Globus pallidus (tissue), 1 donor: ENCODE measurements around the gene PRUNE1.

Experiments used
- DNase-seq: peaks from one replicate; pipeline ENCODE4 v3.0.0-alpha.2; 2015; ENCODE audit warnings: low spot score

PRUNE1 gene

GRCh38 chr1:151005729-151006319 is 2.4 kb upstream of the PRUNE1 start:
- DNase-seq: peak; percentile 48

- peak; percentile 96 for DNase-seq
Measured at GRCh38 chr1:151006327-151007052, 1.8 kb upstream of the PRUNE1 start, which contains the start of gene MINDY1. MINDY1 (minus strand) TSS chr1:151006902; CDS start chr1:151002617, 4,285 bp downstream.

GRCh38 chr1:151007853-151008243 is 401 bp upstream of the PRUNE1 start:
- no peak for DNase-seq

GRCh38 chr1:151009206-151009587 is 948 bp downstream of the PRUNE1 start:
- no peak for DNase-seq

DNA sequence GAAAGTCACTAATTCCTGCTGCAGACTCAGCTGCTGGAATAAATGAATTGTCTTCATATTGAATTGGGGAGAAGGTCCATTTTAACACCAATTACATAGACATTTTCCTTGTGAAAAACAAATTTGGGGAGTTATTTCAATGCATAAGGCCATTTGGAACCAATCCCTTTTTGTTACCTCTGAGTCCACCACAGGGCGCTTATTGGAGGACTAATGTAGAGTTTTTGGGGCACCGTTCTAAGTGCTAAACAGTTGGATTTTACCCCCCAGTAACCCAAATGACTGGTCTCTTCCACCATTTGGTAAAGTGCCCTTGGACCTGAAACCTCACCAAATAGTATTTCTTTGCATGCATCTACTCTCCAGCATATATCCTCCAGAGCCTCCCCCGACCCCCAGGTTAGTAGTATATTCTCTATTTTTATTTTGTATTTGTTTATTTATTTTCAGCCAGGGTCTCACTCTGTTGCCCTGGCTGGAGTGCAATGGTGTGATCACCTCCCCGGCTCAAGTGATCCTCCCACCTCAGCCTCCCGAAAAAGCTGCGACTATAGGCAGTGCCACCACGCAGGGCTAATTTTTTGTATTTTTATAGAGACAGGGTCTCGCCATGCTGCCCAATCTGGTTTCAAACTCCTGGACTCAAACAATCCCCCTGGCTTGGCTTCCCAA is 1.6 kb downstream of the PRUNE1 start:
- DNase-seq: no peak

DNA sequence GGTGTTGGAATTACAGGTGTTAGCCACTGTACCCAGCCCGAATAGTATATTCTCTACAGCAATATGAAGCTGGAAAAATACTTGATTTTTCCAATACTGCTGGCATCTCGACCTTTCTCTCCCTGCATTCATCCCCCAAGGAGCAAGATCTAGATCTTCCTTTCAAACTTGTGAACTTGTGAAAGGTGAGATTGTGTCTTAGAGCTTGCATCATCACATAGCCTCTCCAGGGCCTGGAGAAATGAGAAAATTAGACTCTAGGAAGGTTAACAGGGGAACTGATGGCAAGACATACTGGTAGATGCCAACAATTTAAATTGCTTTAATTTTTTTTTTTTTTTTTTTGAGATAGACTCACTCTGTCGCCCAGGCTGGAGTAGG is 2.1 kb downstream of the PRUNE1 start:
- no peak for DNase-seq

DNA sequence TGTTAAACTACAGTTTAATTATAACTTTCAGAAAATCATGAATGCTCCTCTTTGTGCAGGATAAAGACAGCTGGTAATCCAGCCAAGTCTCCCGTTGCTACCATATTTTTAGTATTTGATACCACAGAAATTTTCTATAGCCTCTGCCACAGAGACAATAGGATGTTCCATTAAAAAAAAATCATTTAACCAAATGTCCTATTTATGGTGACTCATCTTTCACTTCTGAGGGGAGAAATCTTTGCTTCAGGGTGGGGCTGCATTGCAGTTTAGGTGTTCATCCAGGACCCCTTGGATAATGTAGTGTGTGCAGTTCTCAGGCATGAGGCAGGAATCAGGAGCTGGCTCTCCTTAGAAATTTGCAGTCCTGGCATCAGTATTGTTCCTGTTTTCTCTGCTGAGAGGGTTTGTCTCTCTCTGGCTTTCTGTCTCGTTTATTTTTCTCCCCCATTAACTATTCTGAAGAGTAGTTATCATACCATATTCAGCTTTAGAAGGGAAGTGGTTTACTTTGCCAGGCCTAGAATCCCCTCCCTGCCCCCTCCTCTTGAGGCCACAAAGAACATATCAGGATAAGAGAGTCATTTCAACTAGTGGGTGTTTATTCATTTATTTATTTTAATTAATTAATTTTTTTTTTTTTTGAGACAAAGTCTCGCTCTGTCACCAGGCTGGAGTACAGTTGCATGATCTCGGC is 3.1 kb downstream of the PRUNE1 start:
- no peak for DNase-seq

DNA sequence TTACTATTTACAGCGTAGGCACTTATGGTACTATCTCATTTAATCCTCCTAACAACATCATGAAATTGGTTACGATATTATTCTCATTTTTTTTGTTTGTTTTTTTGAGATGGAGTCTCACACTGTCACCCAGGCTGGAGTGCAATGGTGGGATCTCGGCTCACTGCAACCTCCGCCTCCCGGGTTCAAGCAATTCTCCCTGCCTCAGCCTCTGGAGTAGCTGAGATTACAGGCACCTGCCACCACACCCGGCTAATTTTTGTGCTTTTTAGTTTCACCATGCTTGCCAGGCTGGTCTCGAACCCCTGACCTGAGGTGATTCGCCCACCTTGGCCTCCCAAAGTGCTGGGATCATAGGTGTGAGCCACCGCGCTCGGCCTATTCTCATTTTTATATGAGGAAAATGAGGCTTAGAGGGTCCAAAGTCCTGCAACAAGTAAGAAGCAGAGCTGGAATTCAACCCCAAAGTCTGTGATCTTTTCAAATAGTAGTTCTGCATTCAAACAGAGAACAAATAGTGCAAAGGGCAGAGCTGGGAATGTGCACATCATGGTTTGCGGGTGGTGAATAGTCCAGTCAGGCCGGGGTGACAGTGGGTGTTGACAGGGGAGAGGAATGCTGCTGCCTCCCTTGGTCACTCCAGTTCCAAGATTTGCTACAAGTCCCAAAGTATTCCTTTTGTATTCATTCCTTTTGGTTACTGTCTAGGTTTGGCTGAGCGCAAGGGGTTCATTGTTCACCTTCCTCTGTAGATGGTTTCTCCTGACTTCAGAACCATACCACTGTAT is 4.6 kb downstream of the PRUNE1 start:
- no peak for DNase-seq

DNA sequence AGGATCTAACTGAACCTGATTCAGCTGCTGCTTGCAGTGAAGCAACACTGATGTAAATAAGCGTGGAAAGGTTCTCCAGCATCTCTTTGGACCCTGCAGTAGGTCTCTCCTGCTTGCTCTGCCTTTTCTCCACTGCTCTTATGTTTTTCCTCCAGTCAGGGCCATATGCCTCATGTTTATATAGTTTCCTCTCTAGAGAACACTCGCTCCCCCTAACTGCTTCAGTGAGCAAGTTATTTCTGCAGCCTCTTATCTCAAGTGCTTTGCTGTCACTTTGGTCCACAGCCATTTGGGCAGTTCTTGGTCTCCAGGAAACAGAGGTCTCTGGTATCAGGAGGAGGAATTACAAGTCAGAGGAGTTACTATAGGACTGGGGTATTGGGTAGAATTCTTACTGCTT is 5.3 kb downstream of the PRUNE1 start:
- DNase-seq: no peak

DNA sequence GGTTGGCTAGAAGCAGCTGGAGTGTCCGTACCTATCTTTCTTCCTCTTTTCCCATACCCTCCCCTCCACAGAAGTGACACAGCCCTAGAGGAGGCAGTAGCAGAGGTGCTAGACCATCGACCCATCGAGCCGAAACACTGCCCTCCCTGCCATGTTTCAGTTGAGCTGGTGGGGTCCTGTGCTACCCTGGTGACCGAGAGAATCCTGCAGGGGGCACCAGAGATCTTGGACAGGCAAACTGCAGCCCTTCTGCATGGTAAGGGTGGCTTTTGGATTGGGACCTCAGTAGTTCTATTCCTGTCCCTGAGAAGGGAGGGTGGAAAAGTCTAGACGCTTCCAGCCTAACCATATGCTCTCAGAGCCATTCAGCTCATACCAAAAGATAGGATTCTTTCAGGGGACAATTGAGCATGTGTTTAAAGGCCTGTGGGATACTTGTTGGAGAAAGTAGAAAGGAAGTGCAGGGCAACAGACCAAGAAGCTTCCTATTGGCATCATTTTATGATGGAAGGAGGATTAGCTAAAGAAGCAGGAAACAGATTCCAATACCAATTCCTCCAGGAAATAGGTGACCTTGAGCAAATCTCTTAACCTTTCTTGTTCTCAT is 16.4 kb downstream of the PRUNE1 start:
- peak; percentile 82 for DNase-seq

DNA sequence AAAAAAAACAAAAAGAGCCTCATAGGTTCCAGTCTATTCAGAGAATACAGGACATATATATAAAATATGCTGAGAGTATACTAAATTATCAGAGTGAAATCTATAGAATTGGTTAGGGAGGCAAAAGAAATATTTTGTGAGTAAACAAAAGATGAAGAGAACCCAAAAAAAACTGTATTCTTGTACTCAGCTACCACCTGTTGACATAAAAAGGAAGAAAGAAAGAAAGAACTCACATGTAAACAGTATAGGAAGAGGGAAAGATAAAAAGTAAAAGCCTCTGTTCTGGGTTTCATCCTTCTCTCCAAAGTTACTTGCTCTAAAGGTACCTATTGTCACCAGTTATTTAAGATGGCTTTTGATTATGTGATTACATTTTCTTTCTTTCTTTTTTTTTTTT is 18.2 kb downstream of the PRUNE1 start:
- no peak for DNase-seq

DNA sequence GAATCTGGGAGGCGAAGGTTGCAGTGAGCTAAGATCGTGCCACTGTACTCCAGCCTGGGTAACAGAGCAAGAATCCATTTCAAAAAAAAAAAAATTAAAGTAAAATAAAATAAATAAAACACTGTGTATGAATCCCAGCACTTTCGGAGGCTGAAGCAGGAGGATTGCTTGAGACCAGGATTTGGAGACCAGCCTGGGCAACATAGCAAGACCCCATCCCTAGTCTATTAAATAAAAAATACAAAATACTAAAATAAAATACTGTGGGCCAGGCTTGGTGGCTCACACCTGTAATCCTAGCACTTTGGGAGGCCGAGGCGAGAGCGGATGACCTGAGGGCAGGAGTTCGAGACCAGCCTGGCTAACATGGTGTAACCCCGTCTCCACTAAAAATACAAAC is 23.9 kb downstream of the PRUNE1 start:
- DNase-seq: no peak

DNA sequence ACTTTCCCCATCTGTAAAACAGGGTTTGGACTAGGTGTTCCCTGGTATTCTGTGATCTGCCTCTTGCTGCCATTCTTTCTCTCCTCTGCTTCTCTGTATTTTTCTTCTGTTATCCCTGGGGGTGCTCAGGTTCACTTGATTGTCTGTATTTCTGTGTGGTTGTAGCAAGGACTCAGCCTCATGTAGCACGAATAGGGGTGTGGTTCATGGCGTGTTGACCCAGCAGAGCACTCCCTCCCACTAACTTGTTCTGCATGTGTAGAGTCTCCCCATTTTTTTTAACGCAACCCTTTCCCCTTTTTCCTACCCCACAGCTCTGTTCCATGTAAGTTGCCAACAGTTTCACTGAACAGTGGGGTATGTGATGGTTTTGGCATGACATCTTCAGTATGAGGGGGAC is 26.9 kb downstream of the PRUNE1 start:
- no peak for DNase-seq

DNA sequence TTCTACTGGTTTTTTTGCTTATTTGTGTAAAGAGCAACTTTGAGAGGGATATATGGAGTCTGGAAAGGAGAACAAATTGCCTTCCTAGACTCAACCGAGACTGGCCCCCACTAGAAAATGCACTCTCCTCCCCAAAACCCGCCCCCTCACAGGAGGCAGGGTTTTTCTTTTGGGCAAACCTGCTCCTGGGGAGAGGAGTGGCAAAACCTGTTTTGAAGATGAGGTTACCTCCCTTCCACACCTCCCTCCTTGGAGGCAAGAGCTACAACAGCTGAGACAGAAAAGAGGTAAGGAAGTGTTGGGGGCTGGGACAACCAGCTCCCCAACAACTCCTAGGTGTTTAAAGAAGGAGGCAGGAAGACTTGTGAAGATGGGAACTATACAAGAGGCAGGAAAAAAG is 28.1 kb downstream of the PRUNE1 start, which contains the start of gene BNIPL:
TSS of gene BNIPL (plus strand) at position 231 of the 400 bp plus-strand sequence. CDS start at position 371, 140 bp downstream.
- DNase-seq: no peak

- DNase-seq: no peak
Measured at GRCh38 chr1:151037032-151037431, 28.8 kb downstream of the PRUNE1 start.

DNA sequence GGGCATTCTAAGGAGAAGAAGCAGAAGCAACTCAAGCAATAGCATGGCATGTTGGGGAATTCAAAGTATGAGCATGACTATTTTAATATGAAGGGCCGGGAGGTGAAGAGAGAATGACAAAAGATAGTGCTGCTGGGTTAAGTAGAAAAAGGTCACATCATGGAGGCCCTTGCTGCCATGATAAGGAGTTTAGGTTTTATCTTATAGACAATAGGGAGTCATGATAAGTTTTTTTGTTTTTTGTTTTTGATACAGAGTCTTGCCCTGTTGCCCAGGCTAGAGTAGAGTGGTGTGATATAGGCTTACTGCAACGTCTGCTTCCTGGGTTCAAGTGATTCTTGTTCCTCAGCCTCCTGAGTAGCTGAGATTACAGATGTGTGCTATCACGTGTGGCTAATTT is 31.3 kb downstream of the PRUNE1 start:
- no peak for DNase-seq

DNA sequence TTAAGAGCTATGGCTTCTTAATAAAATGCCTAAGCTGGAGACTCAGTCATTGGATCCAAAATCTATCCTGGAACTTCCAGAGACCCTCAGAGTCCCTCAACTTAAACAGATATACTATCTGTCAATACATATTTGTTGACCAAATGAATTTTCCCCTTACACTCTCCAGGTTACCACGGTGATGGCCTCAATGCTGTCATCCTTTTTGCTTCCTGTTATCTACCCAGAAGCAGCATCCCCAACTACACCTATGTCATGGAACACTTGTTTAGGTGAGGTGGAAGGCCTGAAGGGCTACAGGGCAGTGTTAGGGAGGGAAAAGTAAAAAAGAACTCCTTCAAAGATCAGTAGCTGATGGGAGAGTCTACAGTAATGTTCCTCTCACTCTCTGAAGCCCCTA is 34.9 kb downstream of the PRUNE1 start:
- no peak for DNase-seq

- peak; percentile 75 for DNase-seq
Measured at GRCh38 chr1:151047591-151047924, 39.3 kb downstream of the PRUNE1 start, which contains the start of gene C1orf56. C1orf56 (plus strand) TSS chr1:151047751; CDS start chr1:151047848, 97 bp downstream.

GRCh38 chr1:151047925-151048644 is 39.8 kb downstream of the PRUNE1 start:
- peak; percentile 62 for DNase-seq

- DNase-seq: no peak
Measured at GRCh38 chr1:151048645-151049032, 40.4 kb downstream of the PRUNE1 start.

DNA sequence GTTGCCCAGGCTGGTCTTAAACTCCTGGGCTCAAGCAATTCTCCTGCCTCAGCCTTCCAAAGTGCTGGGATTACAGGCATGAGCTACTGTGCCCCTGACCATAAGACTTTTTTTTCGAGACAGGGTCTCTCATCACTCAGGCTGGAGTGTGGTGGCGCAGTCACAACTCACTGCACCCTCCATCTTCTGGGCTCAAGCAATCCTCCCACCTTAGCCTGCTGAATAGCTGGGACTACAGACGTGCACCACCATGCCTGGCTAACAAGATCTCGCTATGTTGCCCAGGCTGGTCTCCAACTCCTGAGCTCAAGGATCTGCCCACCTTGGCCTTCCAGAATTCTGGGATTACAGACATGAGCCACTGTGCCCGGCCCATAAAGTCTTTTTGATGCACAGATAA is 41.2 kb downstream of the PRUNE1 start:
- no peak for DNase-seq
